ENCODE measurements around the gene CCDC192. TPM values are rescaled to one million over a fixed set of nuclear protein-coding genes. Genes with fewer than 3 reads are reported as not detected.

The CCDC192 gene
- total RNA-seq, 4 donors from 2014 or later = 0.35 to 1.3 TPM; not detected in 2

GRCh38 chr5:127930311-127930710 is 227.1 kb downstream of the CCDC192 start:
- no peak overlapping the region for H3K27ac ChIP-seq
- H3K36me3 ChIP-seq = no peaks in the 10 kb centered on the region
- no peaks in the 10 kb centered on the region for H3K4me1 ChIP-seq
- no peak for DNase-seq
- H3K9me3 ChIP-seq = no peaks in the 10 kb centered on the region
- TF ChIP-seq POLR2A (IDR thresholded peaks at IDR 0.05) (no peak), CTCF (IDR thresholded peaks at IDR 0.05) (no peak)
- H3K4me3 ChIP-seq = no peak overlapping the region
- intact Hi-C loops (cut with DNase I; ENCODE audit: low total_unique reads) = no loop called here
- H3K27me3 ChIP-seq = no peaks in the 10 kb centered on the region

DNA sequence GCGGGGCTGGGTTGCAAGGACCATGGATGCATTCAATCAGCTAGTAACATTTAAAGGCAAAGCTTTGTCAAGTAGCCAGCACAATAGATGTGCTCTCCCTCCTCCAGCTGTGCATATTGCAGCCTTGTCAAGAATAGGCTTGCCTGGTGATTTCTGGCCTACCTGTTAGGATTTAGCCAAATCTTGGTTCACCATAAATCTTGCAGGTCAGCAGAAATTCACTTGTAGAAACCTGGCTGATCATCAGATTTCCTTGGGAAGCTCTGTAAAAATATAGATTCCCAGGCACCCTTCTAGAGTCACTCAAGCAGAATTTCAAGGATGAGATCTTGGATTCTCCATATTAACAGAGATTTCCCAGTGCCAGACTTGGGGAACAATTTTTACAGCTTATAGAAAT is 228.2 kb downstream of the CCDC192 start:
- intact Hi-C loops (cut with DNase I; ENCODE audit: low total_unique reads) = no loop called here
- no peak overlapping the region for H3K27ac ChIP-seq
- DNase-seq = no peak
- H3K4me1 ChIP-seq = no peaks in the 10 kb centered on the region
- no peak overlapping the region for H3K4me3 ChIP-seq
- H3K36me3 ChIP-seq = no peaks in the 10 kb centered on the region
- no peaks in the 10 kb centered on the region for H3K9me3 ChIP-seq
- TF ChIP-seq POLR2A (IDR thresholded peaks at IDR 0.05) = no peak
- no peak for TF ChIP-seq CTCF (IDR thresholded peaks at IDR 0.05)
- no peaks in the 10 kb centered on the region for H3K27me3 ChIP-seq

- no peak for DNase-seq
- intact Hi-C loops (cut with DNase I; ENCODE audit: low total_unique reads) = no loop called here
These were observed 230.2 kb downstream of the CCDC192 start for GRCh38 chr5:127933348-127933747.

DNA sequence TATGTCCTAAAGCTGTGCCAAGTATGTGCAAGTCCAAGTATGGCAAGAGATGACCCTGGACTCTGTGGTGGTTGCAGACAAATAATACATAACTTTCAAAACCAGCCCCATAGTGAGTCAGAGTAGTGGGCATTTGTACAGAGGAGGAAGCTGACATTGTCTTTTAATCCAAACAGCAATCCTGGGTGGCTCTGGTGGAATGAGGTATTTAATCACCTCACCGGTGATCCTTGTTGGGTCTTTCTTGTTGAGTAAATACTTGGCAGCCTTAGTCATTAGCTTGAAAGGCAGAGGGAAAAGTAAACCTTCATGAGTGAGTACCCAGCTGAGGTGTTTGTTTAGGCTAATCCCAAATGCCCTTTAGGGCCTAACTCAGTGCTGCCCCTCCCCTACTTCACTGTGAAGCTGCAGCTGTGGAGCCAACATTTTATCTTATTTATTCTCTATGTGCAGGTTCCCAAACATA is 231.6 kb downstream of the CCDC192 start:
- no peaks in the 10 kb centered on the region for H3K27me3 ChIP-seq
- H3K9me3 ChIP-seq = no peaks in the 10 kb centered on the region
- no peak overlapping the region for H3K27ac ChIP-seq
- no peaks in the 10 kb centered on the region for H3K4me1 ChIP-seq
- intact Hi-C loops (cut with DNase I; ENCODE audit: low total_unique reads) = no loop called here
- TF ChIP-seq POLR2A (IDR thresholded peaks at IDR 0.05) (no peak), CTCF (IDR thresholded peaks at IDR 0.05) (no peak)
- no peak for DNase-seq
- no peak overlapping the region for H3K4me3 ChIP-seq
- no peaks in the 10 kb centered on the region for H3K36me3 ChIP-seq

More at GRCh38 chr5:127933348-127933747, 230.2 kb downstream of the CCDC192 start:
- TF ChIP-seq CTCF (IDR thresholded peaks at IDR 0.05) = no peak
- no peak for TF ChIP-seq POLR2A (IDR thresholded peaks at IDR 0.05)
- Histone ChIP-seq H3K4me1 (no peaks in the 10 kb centered on the region), H3K27me3 (no peaks in the 10 kb centered on the region), H3K27ac (no peak overlapping the region), H3K9me3 (no peaks in the 10 kb centered on the region), H3K4me3 (no peak overlapping the region), H3K36me3 (no peaks in the 10 kb centered on the region)

DNA sequence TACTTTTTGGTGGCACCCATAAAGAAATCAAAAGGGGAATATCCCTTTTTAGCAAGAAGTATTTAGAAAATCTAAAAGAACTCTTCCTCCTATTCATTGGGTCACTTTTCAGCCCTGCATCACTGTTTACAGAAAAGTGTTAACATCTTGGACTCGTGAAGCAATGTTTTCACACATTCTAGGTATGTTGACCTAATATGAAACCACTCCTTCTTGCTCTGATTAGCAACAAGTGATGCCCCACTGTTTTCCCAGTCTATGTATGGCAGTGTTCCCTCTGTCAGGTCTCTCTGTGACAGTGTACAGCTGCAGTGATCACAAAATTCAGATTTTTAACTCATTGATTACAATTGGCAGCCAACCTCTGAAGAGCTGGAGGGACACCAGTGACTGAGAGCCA is 232.2 kb downstream of the CCDC192 start:
- no peaks in the 10 kb centered on the region for H3K4me1 ChIP-seq
- DNase-seq = no peak
- H3K27me3 ChIP-seq = no peaks in the 10 kb centered on the region
- no peak overlapping the region for H3K4me3 ChIP-seq
- no peaks in the 10 kb centered on the region for H3K36me3 ChIP-seq
- H3K9me3 ChIP-seq = no peaks in the 10 kb centered on the region
- intact Hi-C loops (cut with DNase I; ENCODE audit: low total_unique reads) = no loop called here
- H3K27ac ChIP-seq = no peak overlapping the region
- TF ChIP-seq CTCF (IDR thresholded peaks at IDR 0.05) = no peak
- TF ChIP-seq POLR2A (IDR thresholded peaks at IDR 0.05) = no peak
